Parathyroid adenoma (tissue), 2 donors: ENCODE measurements around the gene PKD2L2.

Experiments
- H2AFZ ChIP-seq: fragments of 300-600 bp; sonication (generic); one replicate; pipeline ENCODE4 v1.7.0; 2017; ENCODE audit warnings: antibody characterized with exemption, mild to moderate bottlenecking
- H3K27ac ChIP-seq: fragments of 300-600 bp; sonication (generic); one replicate; pipeline ENCODE4 v1.7.0; 2017
- H3K27me3 ChIP-seq: fragments of 300-600 bp; sonication (generic); one replicate; pipeline ENCODE4 v1.7.0; 2017; ENCODE audit warnings: low read length; ENCODE audit not compliant: control insufficient read depth, insufficient read depth
- H3K36me3 ChIP-seq: fragments of 300-600 bp; sonication (generic); one replicate; pipeline ENCODE4 v1.7.0; 2017; ENCODE audit warnings: low read length; ENCODE audit not compliant: control insufficient read depth, insufficient read depth
- H3K4me1 ChIP-seq: fragments of 300-600 bp; sonication (generic); one replicate; pipeline ENCODE4 v1.7.0; 2017; ENCODE audit warnings: control low read depth
- H3K4me2 ChIP-seq: fragments of 300-600 bp; sonication (generic); one replicate; pipeline ENCODE4 v1.7.0; 2017; ENCODE audit warnings: low read length
- H3K4me3 ChIP-seq: fragments of 300-600 bp; sonication (generic); one replicate; pipeline ENCODE4 v1.7.0; 2017; ENCODE audit warnings: low read depth, low read length
- H3K79me2 ChIP-seq: fragments of 300-600 bp; sonication (generic); one replicate; pipeline ENCODE4 v1.7.0; 2017; ENCODE audit warnings: control low read depth
- H3K9ac ChIP-seq: fragments of 300-600 bp; sonication (generic); one replicate; pipeline ENCODE4 v1.7.0; 2017; ENCODE audit warnings: mild to moderate bottlenecking
- H3K9me3 ChIP-seq: fragments of 300-600 bp; sonication (generic); one replicate; pipeline ENCODE4 v1.7.0; 2017; ENCODE audit warnings: low read length; ENCODE audit not compliant: control insufficient read depth
- TF ChIP-seq, protein P1 (sequence below): fragments of 300-600 bp; sonication (generic); IDR thresholded peaks from one replicate; pipeline ENCODE4 v1.7.0; 2017; ENCODE audit warnings: antibody characterized with exemption, mild to moderate bottlenecking
- donor health status: primary hyperparathyroidism.

The PKD2L2 gene

DNA sequence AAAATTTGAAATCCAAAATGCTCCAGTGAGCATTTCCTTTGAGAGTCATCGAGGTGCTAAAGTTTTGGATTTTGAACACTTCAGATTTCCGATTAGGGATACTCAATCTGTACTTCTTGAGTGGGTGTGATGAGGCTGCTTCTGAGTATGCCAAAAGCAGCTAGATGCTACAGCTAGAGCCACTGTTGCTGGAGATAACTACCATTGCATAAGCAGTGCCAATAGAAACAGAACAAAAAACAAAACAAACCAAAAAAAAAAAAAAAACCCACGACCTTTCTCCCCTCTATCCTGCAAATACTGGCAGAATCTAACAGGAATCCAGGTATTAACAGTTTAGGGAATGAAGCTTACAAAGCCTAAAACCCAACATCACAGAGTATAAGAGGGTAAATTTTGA lies 43.5 kb downstream of the PKD2L2 start:
- TF ChIP-seq, protein P1, sequence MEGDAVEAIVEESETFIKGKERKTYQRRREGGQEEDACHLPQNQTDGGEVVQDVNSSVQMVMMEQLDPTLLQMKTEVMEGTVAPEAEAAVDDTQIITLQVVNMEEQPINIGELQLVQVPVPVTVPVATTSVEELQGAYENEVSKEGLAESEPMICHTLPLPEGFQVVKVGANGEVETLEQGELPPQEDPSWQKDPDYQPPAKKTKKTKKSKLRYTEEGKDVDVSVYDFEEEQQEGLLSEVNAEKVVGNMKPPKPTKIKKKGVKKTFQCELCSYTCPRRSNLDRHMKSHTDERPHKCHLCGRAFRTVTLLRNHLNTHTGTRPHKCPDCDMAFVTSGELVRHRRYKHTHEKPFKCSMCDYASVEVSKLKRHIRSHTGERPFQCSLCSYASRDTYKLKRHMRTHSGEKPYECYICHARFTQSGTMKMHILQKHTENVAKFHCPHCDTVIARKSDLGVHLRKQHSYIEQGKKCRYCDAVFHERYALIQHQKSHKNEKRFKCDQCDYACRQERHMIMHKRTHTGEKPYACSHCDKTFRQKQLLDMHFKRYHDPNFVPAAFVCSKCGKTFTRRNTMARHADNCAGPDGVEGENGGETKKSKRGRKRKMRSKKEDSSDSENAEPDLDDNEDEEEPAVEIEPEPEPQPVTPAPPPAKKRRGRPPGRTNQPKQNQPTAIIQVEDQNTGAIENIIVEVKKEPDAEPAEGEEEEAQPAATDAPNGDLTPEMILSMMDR, result no peak
- H3K27ac ChIP-seq, result peak overlapping the region; percentile 26
- no peaks in the 10 kb centered on the region for H3K36me3 ChIP-seq
- H3K4me2 ChIP-seq, result no peak overlapping the region
- peaks cover 9% of the 10 kb centered on the region for H3K4me1 ChIP-seq
- no peaks in the 10 kb centered on the region for H3K79me2 ChIP-seq
- no peak overlapping the region for H2AFZ ChIP-seq
- no peak overlapping the region for H3K9ac ChIP-seq
- no peaks in the 10 kb centered on the region for H3K9me3 ChIP-seq
- H3K27me3 ChIP-seq, result no peaks in the 10 kb centered on the region
- no peak overlapping the region for H3K4me3 ChIP-seq

DNA sequence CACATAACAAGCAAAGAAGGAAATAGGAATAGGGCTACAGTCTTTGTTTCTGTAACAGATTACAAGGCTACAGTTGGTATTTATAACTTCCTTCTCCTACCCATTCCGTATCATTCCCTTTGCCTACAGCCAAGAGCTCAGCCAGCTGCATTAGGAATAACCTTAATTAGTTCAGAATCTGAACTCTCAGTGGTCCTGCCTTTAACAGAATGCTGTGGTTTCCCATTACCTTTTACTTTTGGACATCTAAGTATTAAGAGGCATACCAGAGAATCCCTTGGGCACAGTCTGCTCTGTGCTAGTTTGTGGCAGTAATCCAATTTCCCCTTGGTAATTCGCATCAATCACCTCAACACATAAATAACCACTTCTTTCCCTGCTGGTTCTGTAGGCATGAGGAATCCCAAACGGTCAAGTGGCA lies 44.2 kb downstream of the PKD2L2 start:
- Histone ChIP-seq H3K79me2 (no peaks in the 10 kb centered on the region), H2AFZ (no peak overlapping the region), H3K4me1 (peaks cover 9% of the 10 kb centered on the region), H3K27me3 (no peaks in the 10 kb centered on the region), H3K36me3 (no peaks in the 10 kb centered on the region), H3K9ac (no peak overlapping the region), H3K4me2 (no peak overlapping the region), H3K27ac (peak overlapping the region; percentile 26), H3K4me3 (no peak overlapping the region), H3K9me3 (no peaks in the 10 kb centered on the region)
- TF ChIP-seq, protein P1, result no peak

DNA sequence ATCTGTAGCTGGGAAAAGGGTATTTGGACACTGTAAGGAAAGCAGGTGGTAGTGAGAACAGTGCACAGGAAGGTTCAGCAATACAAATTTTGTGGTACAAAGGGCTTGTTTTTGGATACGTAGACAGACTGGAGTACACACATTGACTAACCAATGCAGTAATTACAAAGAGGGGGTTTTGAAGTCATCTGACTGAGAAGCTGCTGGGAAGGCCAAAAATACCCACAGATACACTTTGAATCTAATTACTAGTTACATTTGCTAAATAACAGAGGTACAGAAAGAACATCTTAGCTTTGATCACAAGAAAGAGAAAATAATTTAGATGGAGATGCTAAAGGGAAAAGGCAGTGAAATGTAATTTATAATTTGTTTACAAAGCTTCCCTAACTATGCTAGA lies 45.9 kb downstream of the PKD2L2 start:
- H3K4me2 ChIP-seq, result no peak overlapping the region
- no peak overlapping the region for H2AFZ ChIP-seq
- H3K9me3 ChIP-seq, result no peaks in the 10 kb centered on the region
- H3K9ac ChIP-seq, result no peak overlapping the region
- H3K36me3 ChIP-seq, result no peaks in the 10 kb centered on the region
- peak overlapping the region; percentile 17 for H3K27ac ChIP-seq
- no peak overlapping the region for H3K4me3 ChIP-seq
- H3K27me3 ChIP-seq, result no peaks in the 10 kb centered on the region
- H3K79me2 ChIP-seq, result no peaks in the 10 kb centered on the region
- TF ChIP-seq, protein P1, result no peak
- peaks cover 9% of the 10 kb centered on the region for H3K4me1 ChIP-seq

DNA sequence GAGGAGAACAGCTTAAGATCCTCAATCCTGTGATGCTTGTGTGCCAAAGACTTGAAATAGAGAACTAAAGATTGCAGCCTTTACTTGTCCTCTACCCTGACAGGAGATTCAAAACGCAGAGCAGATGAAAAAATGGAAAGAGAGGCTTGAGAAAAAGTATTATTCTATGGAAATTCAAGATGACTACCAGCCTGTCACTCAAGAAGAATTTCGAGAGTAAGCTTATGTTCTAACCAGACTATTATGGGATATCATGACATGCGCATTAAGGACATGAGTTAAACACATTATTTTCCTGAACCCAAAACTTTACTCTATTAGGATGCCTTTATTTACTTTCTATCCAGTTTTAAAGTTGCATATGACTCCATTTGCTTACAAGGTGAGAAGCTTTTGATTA lies 46.4 kb downstream of the PKD2L2 start:
- Histone ChIP-seq H2AFZ (no peak overlapping the region), H3K4me2 (no peak overlapping the region), H3K27me3 (no peaks in the 10 kb centered on the region), H3K36me3 (no peaks in the 10 kb centered on the region), H3K4me1 (peaks cover 9% of the 10 kb centered on the region), H3K27ac (no peak overlapping the region), H3K79me2 (no peaks in the 10 kb centered on the region), H3K9ac (no peak overlapping the region), H3K4me3 (no peak overlapping the region), H3K9me3 (no peaks in the 10 kb centered on the region)
- TF ChIP-seq, protein P1, result no peak

DNA sequence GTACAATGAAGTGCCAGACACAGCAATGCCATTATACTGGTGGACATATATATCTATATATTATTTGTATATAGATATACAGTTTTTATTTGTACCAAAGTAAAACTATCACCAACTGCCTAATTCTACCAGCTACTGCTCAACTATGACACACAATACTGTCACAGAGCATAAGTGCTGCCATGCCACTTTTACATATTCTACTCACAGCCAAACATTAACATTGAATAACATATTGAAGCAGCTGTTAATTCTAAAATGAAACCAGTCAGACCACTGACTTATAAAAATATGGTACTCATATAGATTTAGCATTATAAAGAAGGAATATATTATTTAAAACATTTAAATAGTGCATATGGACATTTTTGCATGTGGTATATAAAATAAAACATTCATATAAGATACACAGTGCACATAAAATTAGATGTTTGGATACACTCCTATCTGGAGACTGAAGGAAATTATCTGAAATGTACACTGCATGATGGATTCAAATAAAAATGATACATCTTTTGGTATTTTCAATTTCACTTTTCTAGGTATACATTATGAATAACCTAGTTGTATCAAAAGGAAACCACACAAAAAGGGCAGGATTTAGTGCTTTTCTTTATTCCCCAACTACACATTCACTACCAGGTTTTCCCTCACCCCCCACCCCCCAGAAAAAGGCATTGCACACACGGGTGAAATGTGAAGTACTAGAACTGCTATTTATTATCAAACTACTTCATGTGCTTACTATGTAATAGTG lies 48.9 kb downstream of the PKD2L2 start:
- Histone ChIP-seq H2AFZ (no peak overlapping the region), H3K36me3 (no peaks in the 10 kb centered on the region), H3K27ac (no peak overlapping the region), H3K4me2 (no peak overlapping the region), H3K4me3 (no peak overlapping the region), H3K9me3 (no peaks in the 10 kb centered on the region), H3K79me2 (no peaks in the 10 kb centered on the region), H3K4me1 (peaks cover 1% of the 10 kb centered on the region), H3K9ac (no peak overlapping the region), H3K27me3 (no peaks in the 10 kb centered on the region)
- TF ChIP-seq, protein P1, result no peak
